CD4-positive, alpha-beta T cell (primary cell): ENCODE data around the gene VWDE. TPM values are rescaled to one million over a fixed set of nuclear protein-coding genes. Genes with fewer than 3 reads are reported as not detected.

Experiments used
- ATAC-seq: fragments of 200-7000 bp; cut with Tn5 transposase; one replicate; pipeline ENCODE4 v1.10.0; 2022; ENCODE audit warnings: mild to moderate bottlenecking; ENCODE audit not compliant: poor library complexity
- CTCF ChIA-PET: fragments of 350-600 bp; sonication (Branson Sonifier 250); formaldehyde crosslinking; loops from one replicate; lab custom pipeline; 2021; ENCODE audit warnings: antibody characterized with exemption, inconsistent platforms; lab: Charles Lee
- POLR2A ChIA-PET: fragments of 350-600 bp; sonication (Branson Sonifier 250); formaldehyde crosslinking; loops from one replicate; lab custom pipeline; 2021; ENCODE audit warnings: antibody characterized with exemption, inconsistent platforms; lab: Charles Lee
- DNase-seq, 14 experiments: peaks; one replicate each; pipeline ENCODE4 v3.0.0-alpha.2; 2013 to 2020; ENCODE audit warnings: mixed read lengths in 2 of 14
- H3K27ac ChIP-seq, 2 donors: one replicate each; pipeline versions ENCODE4 v1.5.1 to v1.7.0; 2013; ENCODE audit warnings: low read length in 2 of 2, low read depth in 1 of 2, mild to moderate bottlenecking in 1 of 2
- H3K27me3 ChIP-seq, 2 experiments: 1 replicate in 1 of 2; 2 replicates in 1 of 2; pipeline versions ENCODE4 v1.6.1 to v1.7.0; 2013; ENCODE audit warnings: low read length in 2 of 2, control low read depth in 1 of 2, mild to moderate bottlenecking in 1 of 2, moderate library complexity in 1 of 2; ENCODE audit not compliant: insufficient read depth in 2 of 2, control insufficient read depth in 1 of 2
- H3K36me3 ChIP-seq: one replicate; pipeline ENCODE4 v1.6.1; 2013; ENCODE audit warnings: low read length, control low read depth; ENCODE audit not compliant: insufficient read depth
- H3K4me1 ChIP-seq: one replicate; pipeline ENCODE4 v1.6.1; 2013; ENCODE audit warnings: low read length, control low read depth; ENCODE audit not compliant: insufficient read depth
- H3K4me3 ChIP-seq: one replicate; pipeline ENCODE4 v1.5.1; 2013; ENCODE audit warnings: mild to moderate bottlenecking, low read length, moderate library complexity
- H3K9me3 ChIP-seq, 2 experiments: 1 replicate in 1 of 2; 2 replicates in 1 of 2; pipeline versions ENCODE4 v1.6.1 to v1.7.0; 2013; ENCODE audit warnings: low read length in 2 of 2, mild to moderate bottlenecking in 2 of 2, control low read depth in 1 of 2, moderate library complexity in 1 of 2; ENCODE audit not compliant: control insufficient read depth in 1 of 2, insufficient read depth in 1 of 2
- H3K27ac Mint-ChIP-seq: one replicate; pipeline ENCODE4 v1.8.0; 2020; ENCODE audit warnings: mixed read lengths
- H3K27me3 Mint-ChIP-seq: one replicate; pipeline ENCODE4 v1.8.0; 2021; ENCODE audit warnings: mixed read lengths
- H3K36me3 Mint-ChIP-seq: one replicate; pipeline ENCODE4 v1.8.0; 2021; ENCODE audit warnings: low read depth, mixed read lengths
- H3K4me1 Mint-ChIP-seq: one replicate; pipeline ENCODE4 v1.8.0; 2021; ENCODE audit warnings: low read depth, mixed read lengths
- H3K4me3 Mint-ChIP-seq: one replicate; pipeline ENCODE4 v1.8.0; 2020; ENCODE audit warnings: mild to moderate bottlenecking, mixed read lengths
- H3K9me3 Mint-ChIP-seq: one replicate; pipeline ENCODE4 v1.8.0; 2020; ENCODE audit warnings: mixed read lengths
- CTCF ChIP-seq: fragments of 200-600 bp; IDR thresholded peaks from one replicate; pipeline ENCODE4 v1.8.0; 2022; ENCODE audit warnings: antibody characterized with exemption, mild to moderate bottlenecking
- intact Hi-C, 2 experiments: fragments of 100-400 bp; cut with DNase I in 1 of 2; cut with micrococcal nuclease in 1 of 2; formaldehyde crosslinking; loops; one replicate each; pipeline versions ENCODE4 v1.15.1 to v1.9.0; 2023 to 2025; cut with DNase I, micrococcal nuclease
- total RNA-seq, 174 experiments: library from RNA in 2 of 174; stranded (reverse) in 2 of 174; gene quantifications; one replicate each; pipeline ENCODE4 v1.2.3 and lab custom pipeline; 2021 to 2026

Gene VWDE
- total RNA-seq, 2 experiments from 2014 or later, result 1.5 TPM

DNA sequence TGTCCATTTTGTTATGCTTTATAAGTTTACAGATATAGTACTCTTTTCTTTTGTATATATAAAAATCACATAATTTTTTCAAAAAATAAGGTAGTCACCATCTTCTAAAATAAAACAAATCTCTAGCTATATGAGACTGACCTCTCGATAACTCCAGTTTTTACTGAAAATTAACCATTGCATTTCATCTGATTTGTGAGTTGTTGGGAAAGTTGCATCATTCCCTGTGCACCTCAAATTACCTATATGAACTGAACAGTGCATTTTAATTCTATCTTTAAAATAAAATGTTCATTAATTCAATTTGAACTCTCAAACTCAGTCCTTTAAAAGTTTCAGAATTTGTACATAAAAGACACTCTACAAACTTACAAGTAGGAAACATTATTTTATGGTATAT lies 86.0 kb downstream of the VWDE start:
- Histone ChIP-seq H3K9me3 (no peaks in the 10 kb centered on the region), H3K27ac (no peak overlapping the region), H3K36me3 (no peaks in the 10 kb centered on the region), H3K4me3 (no peak overlapping the region), H3K4me1 (no peaks in the 10 kb centered on the region), H3K27me3 (no peaks in the 10 kb centered on the region)
- Mint-ChIP-seq H3K27ac (no peak overlapping the region), H3K27me3 (no peaks in the 10 kb centered on the region), H3K4me1 (no peaks in the 10 kb centered on the region), H3K36me3 (no peaks in the 10 kb centered on the region), H3K9me3 (no peaks in the 10 kb centered on the region), H3K4me3 (no peak overlapping the region)
- POLR2A ChIA-PET, result no interaction called here
- no peak for ATAC-seq
- no peak for TF ChIP-seq CTCF
- no peak for DNase-seq
- intact Hi-C loops, result no loop called here
- CTCF ChIA-PET, result no interaction called here

GRCh38 chr7:12316925-12317324 lies 86.7 kb downstream of the VWDE start:
- H3K36me3 ChIP-seq, result no peaks in the 10 kb centered on the region
- H3K4me1 Mint-ChIP-seq, result no peaks in the 10 kb centered on the region

GRCh38 chr7:12315049-12315448 lies 88.6 kb downstream of the VWDE start:
- no peaks in the 10 kb centered on the region for H3K4me1 Mint-ChIP-seq
- intact Hi-C loops, result no loop called here
- no peaks in the 10 kb centered on the region for H3K4me1 ChIP-seq

More at GRCh38 chr7:12316925-12317324, 86.7 kb downstream of the VWDE start:
- no peaks in the 10 kb centered on the region for H3K9me3 Mint-ChIP-seq
- intact Hi-C loops, result no loop called here
- no peak overlapping the region for H3K27ac Mint-ChIP-seq
- no peak overlapping the region for H3K4me3 Mint-ChIP-seq
- ChIA-PET POLR2A (no interaction called here), CTCF (no interaction called here)
- Histone ChIP-seq H3K4me3 (no peak overlapping the region), H3K27ac (no peak overlapping the region), H3K27me3 (no peaks in the 10 kb centered on the region), H3K9me3 (no peaks in the 10 kb centered on the region), H3K4me1 (no peaks in the 10 kb centered on the region)
- TF ChIP-seq CTCF, result no peak
- DNase-seq (no peak), ATAC-seq (no peak)
- H3K36me3 Mint-ChIP-seq, result no peaks in the 10 kb centered on the region
- H3K27me3 Mint-ChIP-seq, result no peaks in the 10 kb centered on the region

More at GRCh38 chr7:12315049-12315448, 88.6 kb downstream of the VWDE start:
- no peaks in the 10 kb centered on the region for H3K36me3 Mint-ChIP-seq
- Histone ChIP-seq H3K4me3 (no peak overlapping the region), H3K27ac (no peak overlapping the region), H3K36me3 (no peaks in the 10 kb centered on the region), H3K9me3 (no peaks in the 10 kb centered on the region), H3K27me3 (no peaks in the 10 kb centered on the region)
- DNase-seq, result no peak
- no peak for ATAC-seq
- no peak for TF ChIP-seq CTCF
- ChIA-PET CTCF (no interaction called here), POLR2A (no interaction called here)
- no peak overlapping the region for H3K27ac Mint-ChIP-seq
- H3K27me3 Mint-ChIP-seq, result no peaks in the 10 kb centered on the region
- no peak overlapping the region for H3K4me3 Mint-ChIP-seq
- H3K9me3 Mint-ChIP-seq, result no peaks in the 10 kb centered on the region
